ENCODE measurements around the gene AP1S2. TPM values are rescaled to one million over a fixed set of nuclear protein-coding genes. Genes with fewer than 3 reads are reported as not detected.

AP1S2 gene
- total and polyA plus RNA-seq, 10 of the 15 experiments (the other 5 are each of a cell fraction or from before 2014, with no cell fraction given) = 25.6 to 105 (median 50.7) TPM

GRCh38 chrX:15853586-15854079 lies 980 bp downstream of the AP1S2 start:
- Histone ChIP-seq H4K20me1 (ENCODE audit: control insufficient read depth, insufficient read depth) (no peaks in the 10 kb centered on the region), H3K36me3 (ENCODE audit: control insufficient read depth in 2 of 2, insufficient read depth in 2 of 2, low read length in 1 of 2) (no peaks in the 10 kb centered on the region), H3K4me2 (ENCODE audit: control insufficient read depth, insufficient read depth) (peak overlapping the region; percentile 83), H3K4me1 (ENCODE audit: control insufficient read depth, insufficient read depth, low read length) (0 out of 2 replicates have a peak, but pooled peaks cover 3% of the 10 kb centered on the region), H2AFZ (ENCODE audit: control insufficient read depth, low read depth, low read length) (peak overlapping the region; percentile 67; the same call in 1 of the 2 replicates), H3K9me3 (replicated peaks; ENCODE audit: control insufficient read depth, insufficient read depth, low read length) (no peaks in the 10 kb centered on the region), H3K9ac (ENCODE audit: control insufficient read depth, insufficient read depth, low read length) (peak overlapping the region; percentile 65), H3K4me3 (peak overlapping the region; percentile 90), H3K27ac (ENCODE audit: control insufficient read depth, insufficient read depth) (peak overlapping the region; percentile 90), H3K79me2 (ENCODE audit: control insufficient read depth, insufficient read depth, low read length) (peaks cover 26% of the 10 kb centered on the region), H3K27me3 (replicated peaks in 1 of 2; ENCODE audit: control insufficient read depth in 2 of 2, insufficient read depth in 2 of 2, low read length in 1 of 2) (no peaks in the 10 kb centered on the region)
- SMC1A ChIA-PET (ENCODE audit: uncharacterized antibody, unreplicated experiment) = no interaction called here
- TF ChIP-seq ESRRA (IDR thresholded peaks at IDR 0.05; ENCODE audit: low read length) (no peak), SIN3A (IDR thresholded peaks at IDR 0.05; ENCODE audit: low read depth, low read length) (0 out of 2 replicates have a peak, but pooled peaks have one; percentile 65), TAF1 (IDR thresholded peaks at IDR 0.05; ENCODE audit: borderline replicate concordance, low read depth, low read length) (no peak), SMARCA5 (IDR thresholded peaks at IDR 0.05) (no peak), CEBPB (IDR thresholded peaks at IDR 0.05; ENCODE audit: borderline replicate concordance in 1 of 2, low read depth in 2 of 2, low read length in 2 of 2) (no peak), MXI1 (IDR thresholded peaks at IDR 0.05; ENCODE audit: low read depth, low read length) (0 out of 2 replicates have a peak, but pooled peaks have one; percentile 34), TBL1XR1 (IDR thresholded peaks at IDR 0.05; ENCODE audit: low read depth, low read length) (no peak), RBBP5 (conservative IDR thresholded peaks at IDR 0.05) (no peak), EP300 (IDR thresholded peaks at IDR 0.05; ENCODE audit: borderline replicate concordance in 1 of 2, control insufficient read depth in 1 of 2, low read depth in 2 of 2, low read length in 2 of 2) (no peak), CUX1 (IDR thresholded peaks at IDR 0.05; ENCODE audit: insufficient replicate concordance, low read depth, low read length) (peak; percentile 16), SP1 (IDR thresholded peaks at IDR 0.05; ENCODE audit: low read depth, low read length) (no peak), LARP7 (IDR thresholded peaks at IDR 0.05) (no peak), PKNOX1 (IDR thresholded peaks at IDR 0.05) (no peak)
- 16% methylated on average over 14 of the region's 14 CpGs for WGBS (ENCODE audit: insufficient coverage, insufficient replicate concordance, low lambda C conversion rate, missing lambda C conversion rate)
- POLR2A ChIA-PET = no interaction called here
- FAIRE-seq (peak; percentile 44), DNase-seq (ENCODE audit: low read depth, low spot score) (no peak), ATAC-seq (no peak)
- CTCF ChIA-PET = interaction anchor here (1.6 kb wide), 1 partner anchor 284 kb away, joined by 6 read pairs; no protein-coding TSS in a partner anchor
- BruUV-seq (replicated peaks) = TSS peak; percentile 54
- in situ Hi-C loops (cut with MboI) (no loop called here), intact Hi-C loops (cut with micrococcal nuclease; ENCODE audit: unreplicated experiment) (loop anchor here (2.0 to 10.0 kb wide), 5 partner anchors 29 to 594 kb away; partner anchors contain the start of gene ZRSR2)
- RAD21 ChIA-PET (ENCODE audit: unreplicated experiment) = interaction anchor here (1.1 to 1.3 kb wide), 2 partner anchors 64 to 269 kb away, joined by 4 read pairs; no protein-coding TSS in a partner anchor

Measured in GM12878 (cell line).